OCI-LY1 (cell line): ENCODE results near the gene DBNL.

Experiments
- H2AFZ ChIP-seq: fragments of 200-600 bp; sonication (generic), shearing (Covaris generic); 2 replicates; pipeline ENCODE4 v1.6.0; 2014; ENCODE audit warnings: antibody characterized with exemption, mild to moderate bottlenecking, low read length
- H3F3A ChIP-seq: fragments of 200-600 bp; sonication (generic), shearing (Covaris generic); 2 replicates; pipeline ENCODE4 v1.6.0; 2014; ENCODE audit warnings: mild to moderate bottlenecking, antibody characterized with exemption, low read length, moderate library complexity; ENCODE audit not compliant: insufficient read depth
- H3K27ac ChIP-seq: fragments of 200-600 bp; sonication (generic); 2 replicates; pipeline ENCODE4 v1.5.1; 2014; ENCODE audit warnings: low read length, mixed run types, mild to moderate bottlenecking, low read depth; ENCODE audit not compliant: poor library complexity, severe bottlenecking
- H3K27me3 ChIP-seq: fragments of 200-600 bp; sonication (generic); 2 replicates; pipeline ENCODE4 v1.6.0; 2014; ENCODE audit warnings: antibody characterized with exemption, mild to moderate bottlenecking, low read length, moderate library complexity; ENCODE audit not compliant: insufficient read depth
- H3K36me3 ChIP-seq: fragments of 200-600 bp; sonication (generic); 2 replicates; pipeline ENCODE4 v1.6.1; 2014; ENCODE audit warnings: mild to moderate bottlenecking, antibody characterized with exemption, low read length, moderate library complexity, mixed read lengths; ENCODE audit not compliant: insufficient read depth
- H3K4me1 ChIP-seq: fragments of 200-600 bp; sonication (generic); 2 replicates; pipeline ENCODE4 v1.5.1; 2014; ENCODE audit warnings: mild to moderate bottlenecking, low read length, moderate library complexity; ENCODE audit not compliant: insufficient read depth, severe bottlenecking
- H3K4me2 ChIP-seq: fragments of 200-600 bp; sonication (generic), shearing (Covaris generic); 2 replicates; pipeline ENCODE4 v1.6.1; 2014; ENCODE audit warnings: low read length
- H3K4me3 ChIP-seq: fragments of 200-600 bp; sonication (generic); 2 replicates; pipeline ENCODE4 v1.5.1; 2014; ENCODE audit warnings: low read length, low read depth, mild to moderate bottlenecking, mixed read lengths; ENCODE audit not compliant: poor library complexity, severe bottlenecking
- H3K79me2 ChIP-seq: fragments of 200-600 bp; shearing (Covaris generic); 2 replicates; pipeline ENCODE4 v1.6.1; 2016; ENCODE audit warnings: mixed run types, low read length, mixed read lengths; ENCODE audit not compliant: insufficient read depth
- H3K9ac ChIP-seq: fragments of 200-600 bp; sonication (generic), shearing (Covaris generic); 2 replicates; pipeline ENCODE4 v1.6.1; 2014; ENCODE audit warnings: mild to moderate bottlenecking, low read length, mixed read lengths
- H3K9me2 ChIP-seq: fragments of 200-600 bp; sonication (generic), shearing (Covaris generic); 2 replicates; pipeline ENCODE4 v1.6.1; 2014; ENCODE audit warnings: low read depth, mild to moderate bottlenecking, low read length, mixed read lengths
- H3K9me3 ChIP-seq: fragments of 200-600 bp; shearing (Covaris generic); 2 replicates; pipeline ENCODE4 v1.6.1; 2014; ENCODE audit warnings: low read length, mixed read lengths
- H4K20me1 ChIP-seq: fragments of 200-600 bp; sonication (generic), shearing (Covaris generic); 2 replicates; pipeline ENCODE4 v1.6.0; 2016; ENCODE audit warnings: mild to moderate bottlenecking, low read length; ENCODE audit not compliant: insufficient read depth
- EZH2 ChIP-seq: fragments of 200-600 bp; sonication (generic), shearing (Covaris generic); IDR thresholded peaks from 2 replicates; pipeline ENCODE4 v1.8.0; 2017; ENCODE audit warnings: borderline replicate concordance, mixed run types, mild to moderate bottlenecking, antibody characterized with exemption, low read length, moderate library complexity, mixed read lengths
- TF ChIP-seq, protein P1 (sequence below): fragments of 200-600 bp; sonication (generic), shearing (Covaris generic); IDR thresholded peaks from 2 replicates; pipeline ENCODE4 v1.5.1; 2017; ENCODE audit warnings: mild to moderate bottlenecking, antibody characterized with exemption, low read length, moderate library complexity, mixed read lengths

Gene DBNL

GRCh38 chr7:44063547-44063893, 19.0 kb downstream of the DBNL start:
- no peaks in the 10 kb centered on the region for H3K9me2 ChIP-seq

GRCh38 chr7:44063894-44064651, 19.6 kb downstream of the DBNL start:
- TF ChIP-seq, protein P1, sequence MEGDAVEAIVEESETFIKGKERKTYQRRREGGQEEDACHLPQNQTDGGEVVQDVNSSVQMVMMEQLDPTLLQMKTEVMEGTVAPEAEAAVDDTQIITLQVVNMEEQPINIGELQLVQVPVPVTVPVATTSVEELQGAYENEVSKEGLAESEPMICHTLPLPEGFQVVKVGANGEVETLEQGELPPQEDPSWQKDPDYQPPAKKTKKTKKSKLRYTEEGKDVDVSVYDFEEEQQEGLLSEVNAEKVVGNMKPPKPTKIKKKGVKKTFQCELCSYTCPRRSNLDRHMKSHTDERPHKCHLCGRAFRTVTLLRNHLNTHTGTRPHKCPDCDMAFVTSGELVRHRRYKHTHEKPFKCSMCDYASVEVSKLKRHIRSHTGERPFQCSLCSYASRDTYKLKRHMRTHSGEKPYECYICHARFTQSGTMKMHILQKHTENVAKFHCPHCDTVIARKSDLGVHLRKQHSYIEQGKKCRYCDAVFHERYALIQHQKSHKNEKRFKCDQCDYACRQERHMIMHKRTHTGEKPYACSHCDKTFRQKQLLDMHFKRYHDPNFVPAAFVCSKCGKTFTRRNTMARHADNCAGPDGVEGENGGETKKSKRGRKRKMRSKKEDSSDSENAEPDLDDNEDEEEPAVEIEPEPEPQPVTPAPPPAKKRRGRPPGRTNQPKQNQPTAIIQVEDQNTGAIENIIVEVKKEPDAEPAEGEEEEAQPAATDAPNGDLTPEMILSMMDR: no peak
- Histone ChIP-seq H3K4me2 (no peak overlapping the region), H2AFZ (no peak overlapping the region), H3K27me3 (no peaks in the 10 kb centered on the region; the same call in 1 of the 2 replicates), H3K36me3 (peaks cover 39% of the 10 kb centered on the region), H4K20me1 (no peaks in the 10 kb centered on the region), H3K9me2 (no peaks in the 10 kb centered on the region), H3K27ac (no peak overlapping the region), H3F3A (peaks cover 7% of the 10 kb centered on the region; the same call in 1 of the 2 replicates), H3K9ac (no peak overlapping the region), H3K4me3 (no peak overlapping the region), H3K79me2 (no peaks in the 10 kb centered on the region), H3K9me3 (no peaks in the 10 kb centered on the region), H3K4me1 (no peaks in the 10 kb centered on the region)

More at GRCh38 chr7:44063547-44063893, 19.0 kb downstream of the DBNL start:
- Histone ChIP-seq H3K4me2 (no peak overlapping the region), H3K27me3 (no peaks in the 10 kb centered on the region; the same call in 1 of the 2 replicates), H3K9me3 (no peaks in the 10 kb centered on the region), H3K4me1 (peaks cover 4% of the 10 kb centered on the region), H3K79me2 (no peaks in the 10 kb centered on the region), H3K27ac (no peak overlapping the region), H2AFZ (no peak overlapping the region), H3F3A (0 out of 2 replicates have a peak, but pooled peaks cover 2% of the 10 kb centered on the region), H3K4me3 (no peak overlapping the region), H3K9ac (no peak overlapping the region), H4K20me1 (no peaks in the 10 kb centered on the region), H3K36me3 (peaks cover 44% of the 10 kb centered on the region)
- no peak for TF ChIP-seq EZH2
- TF ChIP-seq, protein P1: no peak

DNA sequence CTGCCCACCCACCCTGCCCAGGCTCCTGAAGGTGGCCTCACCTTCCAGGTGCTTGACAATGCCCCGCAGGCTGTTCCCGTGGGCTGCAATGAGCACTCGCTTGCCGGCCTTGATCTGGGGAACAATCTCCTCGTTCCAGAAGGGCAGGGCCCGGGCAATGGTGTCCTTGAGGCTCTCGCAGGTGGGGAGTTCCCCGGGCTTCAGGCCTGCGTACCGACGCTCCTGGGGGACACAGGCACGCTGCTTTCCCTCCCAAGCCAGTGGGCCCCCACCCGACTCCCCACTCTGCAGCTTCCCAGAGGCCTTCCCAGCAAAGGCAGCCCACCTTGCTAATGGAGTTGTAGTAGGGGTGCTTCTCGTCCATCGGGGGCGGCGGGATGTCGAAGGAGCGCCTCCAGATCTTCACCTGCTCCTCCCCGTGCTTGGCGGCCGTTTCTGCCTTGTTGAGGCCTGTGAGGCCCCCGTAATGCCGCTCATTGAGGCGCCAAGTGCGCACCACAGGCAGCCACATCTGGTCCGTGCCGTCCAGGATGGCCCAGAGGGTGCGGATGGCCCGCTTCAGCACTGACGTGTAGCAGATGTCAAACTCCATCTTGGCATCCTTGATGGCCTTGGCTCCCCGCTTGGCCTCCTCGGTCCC, 20.4 kb downstream of the DBNL start:
- no peak overlapping the region for H2AFZ ChIP-seq
- H4K20me1 ChIP-seq: no peaks in the 10 kb centered on the region
- H3K27ac ChIP-seq: no peak overlapping the region
- H3F3A ChIP-seq: peaks cover 7% of the 10 kb centered on the region; the same call in 1 of the 2 replicates
- TF ChIP-seq EZH2: no peak
- TF ChIP-seq, protein P1: no peak
- H3K27me3 ChIP-seq: no peaks in the 10 kb centered on the region; the same call in 1 of the 2 replicates
- H3K9ac ChIP-seq: no peak overlapping the region
- peaks cover 30% of the 10 kb centered on the region for H3K36me3 ChIP-seq
- no peak overlapping the region for H3K4me2 ChIP-seq
- no peak overlapping the region for H3K4me3 ChIP-seq
- no peaks in the 10 kb centered on the region for H3K79me2 ChIP-seq
- no peaks in the 10 kb centered on the region for H3K9me3 ChIP-seq
- H3K9me2 ChIP-seq: no peaks in the 10 kb centered on the region
- H3K4me1 ChIP-seq: no peaks in the 10 kb centered on the region
